ENCODE results near the gene AHCYL1. TPM values are rescaled to one million over a fixed set of nuclear protein-coding genes. Genes with fewer than 3 reads are reported as not detected.

AHCYL1 gene
- total RNA-seq, 1 experiment from 2014 or later, result 89.0 TPM

GRCh38 chr1:110003747-110004428 lies 19.3 kb downstream of the AHCYL1 start:
- Mint-ChIP-seq H3K4me1 (peaks cover 55 to 60% of the 10 kb centered on the region in 2 experiments), H3K4me3 (peak overlapping the region; percentile 6 to 8; a peak in 2 of 5 replicates), H3K9me3 (no peaks in the 10 kb centered on the region), H3K27me3 (ENCODE audit: low read depth) (no peaks in the 10 kb centered on the region), H3K27ac (peak overlapping the region; percentile 75 to 95 (median 95)), H3K36me3 (ENCODE audit: insufficient read depth in 1 of 3, low read depth in 3 of 3) (peaks cover 0 to 5% (median 5%) of the 10 kb centered on the region in 3 experiments; a peak in 5 of 7 replicates)
- H2AK5ac ChIP-seq (ENCODE audit: insufficient read length, low read length), result no peak overlapping the region
- H2BK5ac ChIP-seq (ENCODE audit: insufficient read length, low read length), result peak overlapping the region; percentile 74
- no CpG with 5 or more reads among the region's 8 CpGs for WGBS (ENCODE audit: extremely low coverage, insufficient read length, low lambda C conversion rate)
- H3K27ac ChIP-seq (ENCODE audit: insufficient read length, low read depth, low read length), result peak overlapping the region; percentile 93
- H2BK12ac ChIP-seq (ENCODE audit: insufficient read length, low read depth, low read length), result no peak overlapping the region
- no peaks in the 10 kb centered on the region for H4K20me1 ChIP-seq (ENCODE audit: control insufficient read depth, insufficient read depth, insufficient read length)
- H3K27me3 ChIP-seq (ENCODE audit: insufficient read depth, low read length), result no peaks in the 10 kb centered on the region
- peak overlapping the region; percentile 48 for H3K9ac ChIP-seq (ENCODE audit: extremely low read depth, insufficient read length, low read length)
- H4K91ac ChIP-seq (ENCODE audit: insufficient read length, low read depth, low read length), result no peak overlapping the region
- H2AFZ ChIP-seq (ENCODE audit: low read length), result no peak overlapping the region
- peaks cover 9% of the 10 kb centered on the region; the same call in 1 of the 2 replicates for H3K79me2 ChIP-seq (ENCODE audit: insufficient read depth, low read length)
- peak overlapping the region; percentile 12 for H3K18ac ChIP-seq (ENCODE audit: insufficient read length, low read depth, low read length)
- H2BK120ac ChIP-seq (ENCODE audit: low read depth, low read length, poor library complexity, severe bottlenecking), result no peak overlapping the region
- peak overlapping the region; percentile 83 for H2BK20ac ChIP-seq (ENCODE audit: low read depth, low read length, poor library complexity, severe bottlenecking)
- TF ChIP-seq CTCF (conservative IDR thresholded peaks at IDR 0.05), result no peak
- peak overlapping the region; percentile 31; the same call in 1 of the 2 replicates for H3K14ac ChIP-seq (ENCODE audit: insufficient read depth, low read length)
- H3K4ac ChIP-seq (ENCODE audit: low read depth, low read length), result no peak overlapping the region
- H3K56ac ChIP-seq (ENCODE audit: insufficient read length, low read depth, low read length), result no peak overlapping the region
- H3K9me3 ChIP-seq (ENCODE audit: control insufficient read depth, low read depth, low read length), result no peaks in the 10 kb centered on the region
- H3K23me2 ChIP-seq (ENCODE audit: insufficient read length, low read depth, low read length, poor library complexity, severe bottlenecking), result no peaks in the 10 kb centered on the region
- H3K4me2 ChIP-seq (ENCODE audit: insufficient read depth, insufficient read length, low read length), result peak overlapping the region; percentile 68
- H2BK15ac ChIP-seq (ENCODE audit: low read depth, low read length), result no peak overlapping the region
- H3T11ph ChIP-seq (ENCODE audit: low read length), result no peak overlapping the region
- no peaks in the 10 kb centered on the region for H3K79me1 ChIP-seq (ENCODE audit: insufficient read depth, low read depth, low read length, poor library complexity, severe bottlenecking)
- H3K23ac ChIP-seq (ENCODE audit: insufficient read length, low read depth, low read length), result no peak overlapping the region
- H4K8ac ChIP-seq (replicated peaks; ENCODE audit: insufficient read length, low read depth, low read length), result no peak overlapping the region
- no peak overlapping the region for H4K5ac ChIP-seq (ENCODE audit: insufficient read length, low read depth, low read length)
- DNase-seq, result peak; percentile 58
- peaks cover 14% of the 10 kb centered on the region for H3K4me1 ChIP-seq (ENCODE audit: insufficient read depth, low read length)

Data from H9 (cell line).